HEK293 (cell line): ENCODE measurements around the gene OR51I1.

Experiments used
- CTCF ChIA-PET: fragments of 350-600 bp; formaldehyde crosslinking; extraction: SDS; loops from one replicate; lab custom pipeline; 2021; ENCODE audit warnings: antibody characterized with exemption; lab: Yijun Ruan, JAX
- POLR2A ChIA-PET: fragments of 300-600 bp; formaldehyde crosslinking; extraction: SDS; loops from one replicate; lab custom pipeline; 2020; ENCODE audit warnings: antibody characterized with exemption, inconsistent platforms; lab: Yijun Ruan, JAX
- H3K27ac ChIP-seq: fragments of 200-500 bp; sonication (Bioruptor generic); 2 replicates; pipeline ENCODE4 v1.5.1; 2014; ENCODE audit warnings: low read depth, low read length, control low read depth, inconsistent platforms; ENCODE audit errors: extremely low read depth
- H3K36me3 ChIP-seq, 2 experiments: fragments of 200-500 bp in 1 of 2; sonication (Bioruptor generic) in 1 of 2; 1 replicate in 1 of 2; 2 replicates in 1 of 2; pipeline ENCODE4 v1.5.1; 2014 to 2017; ENCODE audit warnings: inconsistent platforms in 2 of 2, low read length in 2 of 2; ENCODE audit not compliant: control insufficient read depth in 2 of 2, insufficient read depth in 1 of 2
- H3K4me1 ChIP-seq: fragments of 200-500 bp; sonication (Bioruptor generic); 2 replicates; pipeline ENCODE4 v1.5.1; 2014; ENCODE audit warnings: mild to moderate bottlenecking, low read length, inconsistent platforms; ENCODE audit not compliant: control insufficient read depth, insufficient read depth
- H3K4me3 ChIP-seq: 2 replicates; pipeline ENCODE4 v1.5.1; 2011; ENCODE audit warnings: low read depth, mild to moderate bottlenecking, control low read depth, low read length, moderate library complexity
- H3K9me3 ChIP-seq: fragments of 200-500 bp; sonication (Bioruptor generic); 2 replicates; pipeline ENCODE4 v1.5.1; 2014; ENCODE audit warnings: low read depth, low read length, inconsistent platforms; ENCODE audit not compliant: control insufficient read depth, insufficient read depth
- EGR2 ChIP-seq: fragments of 450-650 bp; formaldehyde crosslinking; IDR thresholded peaks from 2 replicates; pipeline ENCODE4 v1.5.1; 2016; ENCODE audit warnings: low read depth, missing biosample characterization, missing genetic modification characterization
- GLIS1 ChIP-seq: fragments of 450-650 bp; formaldehyde crosslinking; IDR thresholded peaks from 2 replicates; pipeline ENCODE4 v1.5.1; 2016; ENCODE audit warnings: missing biosample characterization, missing genetic modification characterization
- KLF9 ChIP-seq: fragments of 450-650 bp; formaldehyde crosslinking; IDR thresholded peaks from 2 replicates; pipeline ENCODE4 v1.5.1; 2016; ENCODE audit warnings: missing biosample characterization, missing genetic modification characterization, low read depth
- SP2 ChIP-seq: fragments of 450-650 bp; formaldehyde crosslinking; IDR thresholded peaks from 2 replicates; pipeline ENCODE4 v1.5.1; 2016; ENCODE audit warnings: missing biosample characterization, missing genetic modification characterization
- YY1 ChIP-seq: fragments of 450-650 bp; formaldehyde crosslinking; IDR thresholded peaks from 2 replicates; pipeline ENCODE4 v1.5.1; 2018; ENCODE audit warnings: missing biosample characterization, missing genetic modification characterization
- ZBTB11 ChIP-seq: fragments of 450-650 bp; formaldehyde crosslinking; conservative IDR thresholded peaks from 2 replicates; pipeline ENCODE4 v1.5.1; 2016; ENCODE audit warnings: low read depth, missing biosample characterization, missing genetic modification characterization
- ZBTB20 ChIP-seq: fragments of 450-650 bp; formaldehyde crosslinking; IDR thresholded peaks from 2 replicates; pipeline ENCODE4 v1.5.1; 2016; ENCODE audit warnings: missing biosample characterization, missing genetic modification characterization
- ZBTB6 ChIP-seq: fragments of 450-650 bp; formaldehyde crosslinking; IDR thresholded peaks from 2 replicates; pipeline ENCODE4 v1.5.1; 2017; ENCODE audit warnings: missing biosample characterization, missing genetic modification characterization
- ZBTB7A ChIP-seq: fragments of 450-650 bp; formaldehyde crosslinking; IDR thresholded peaks from 2 replicates; pipeline ENCODE4 v1.5.1; 2016; ENCODE audit warnings: low read depth, missing biosample characterization, missing genetic modification characterization
- ZNF114 ChIP-seq: fragments of 450-650 bp; formaldehyde crosslinking; IDR thresholded peaks from 2 replicates; pipeline ENCODE4 v1.5.0; 2017; ENCODE audit warnings: missing biosample characterization, missing genetic modification characterization
- ZNF138 ChIP-seq: fragments of 450-650 bp; formaldehyde crosslinking; IDR thresholded peaks from 2 replicates; pipeline ENCODE4 v1.5.1; 2016; ENCODE audit warnings: missing biosample characterization, missing genetic modification characterization, borderline replicate concordance
- ZNF174 ChIP-seq: fragments of 450-650 bp; formaldehyde crosslinking; IDR thresholded peaks from 2 replicates; pipeline ENCODE4 v1.5.0; 2017; ENCODE audit warnings: missing biosample characterization, mild to moderate bottlenecking, missing genetic modification characterization
- ZNF23 ChIP-seq: fragments of 450-650 bp; formaldehyde crosslinking; IDR thresholded peaks from 2 replicates; pipeline ENCODE4 v1.5.1; 2016; ENCODE audit warnings: missing biosample characterization, missing genetic modification characterization, borderline replicate concordance
- ZNF266 ChIP-seq: fragments of 450-650 bp; formaldehyde crosslinking; IDR thresholded peaks from 2 replicates; pipeline ENCODE4 v1.5.1; 2016; ENCODE audit warnings: missing biosample characterization, missing genetic modification characterization, low read depth
- ZNF37A ChIP-seq: fragments of 450-650 bp; IDR thresholded peaks from 2 replicates; pipeline ENCODE4 v1.5.1; 2018; ENCODE audit warnings: missing biosample characterization, missing genetic modification characterization
- ZNF433 ChIP-seq: fragments of 450-650 bp; formaldehyde crosslinking; IDR thresholded peaks from 2 replicates; pipeline ENCODE4 v1.5.1; 2016; ENCODE audit warnings: missing biosample characterization, missing genetic modification characterization, low read depth
- ZNF473 ChIP-seq: fragments of 450-650 bp; formaldehyde crosslinking; IDR thresholded peaks from 2 replicates; pipeline ENCODE4 v1.5.1; 2017; ENCODE audit warnings: missing biosample characterization, missing genetic modification characterization
- ZNF513 ChIP-seq: fragments of 450-650 bp; IDR thresholded peaks from 2 replicates; pipeline ENCODE4 v1.5.1; 2018; ENCODE audit warnings: missing biosample characterization, missing genetic modification characterization
- ZNF530 ChIP-seq: fragments of 450-650 bp; formaldehyde crosslinking; IDR thresholded peaks from 2 replicates; pipeline ENCODE4 v1.5.1; 2016; ENCODE audit warnings: low read depth, missing biosample characterization, missing genetic modification characterization
- ZNF555 ChIP-seq: fragments of 450-650 bp; formaldehyde crosslinking; conservative IDR thresholded peaks from 2 replicates; pipeline ENCODE4 v1.5.1; 2017; ENCODE audit warnings: missing biosample characterization, mild to moderate bottlenecking, missing genetic modification characterization, inconsistent platforms
- ZNF561 ChIP-seq: fragments of 450-650 bp; IDR thresholded peaks from 2 replicates; pipeline ENCODE4 v1.5.1; 2018; ENCODE audit warnings: missing biosample characterization, missing genetic modification characterization, borderline replicate concordance
- ZNF610 ChIP-seq: fragments of 450-650 bp; formaldehyde crosslinking; IDR thresholded peaks from 2 replicates; pipeline ENCODE4 v1.5.1; 2016; ENCODE audit warnings: missing biosample characterization, missing genetic modification characterization, borderline replicate concordance
- ZNF629 ChIP-seq: fragments of 450-650 bp; formaldehyde crosslinking; IDR thresholded peaks from 2 replicates; pipeline ENCODE4 v1.5.1; 2017; ENCODE audit warnings: missing biosample characterization, missing genetic modification characterization
- ZNF701 ChIP-seq: fragments of 450-650 bp; formaldehyde crosslinking; IDR thresholded peaks from 2 replicates; pipeline ENCODE4 v1.5.1; 2016; ENCODE audit warnings: missing biosample characterization, missing genetic modification characterization
- ZNF704 ChIP-seq: fragments of 450-650 bp; formaldehyde crosslinking; IDR thresholded peaks from 2 replicates; pipeline ENCODE4 v1.5.1; 2016; ENCODE audit warnings: missing biosample characterization, missing genetic modification characterization
- ZSCAN18 ChIP-seq: fragments of 450-650 bp; formaldehyde crosslinking; IDR thresholded peaks from 2 replicates; pipeline ENCODE4 v1.5.1; 2016; ENCODE audit warnings: missing biosample characterization, missing genetic modification characterization
- ZSCAN5A ChIP-seq: fragments of 450-650 bp; formaldehyde crosslinking; IDR thresholded peaks from 2 replicates; pipeline ENCODE4 v1.5.1; 2016; ENCODE audit warnings: missing biosample characterization, missing genetic modification characterization

The OR51I1 gene

GRCh38 chr11:5398936-5399335 lies 42.4 kb downstream of the OR51I1 start:
- H3K9me3 ChIP-seq, result no peaks in the 10 kb centered on the region

GRCh38 chr11:5394091-5394490 lies 47.2 kb downstream of the OR51I1 start:
- H3K4me1 ChIP-seq, result no peaks in the 10 kb centered on the region
- no peaks in the 10 kb centered on the region for H3K36me3 ChIP-seq
- CTCF ChIA-PET, result no interaction called here
- POLR2A ChIA-PET, result no interaction called here
- H3K9me3 ChIP-seq, result no peaks in the 10 kb centered on the region
- no peak overlapping the region for H3K4me3 ChIP-seq
- H3K27ac ChIP-seq, result no peak overlapping the region
- no peak for TF ChIP-seq ZSCAN5A (tag by site-specific recombination)
- no peak for TF ChIP-seq YY1 (tag by site-specific recombination)
- no peak for TF ChIP-seq ZNF37A
- TF ChIP-seq ZSCAN18, result no peak
- no peak for TF ChIP-seq KLF9 (tag by site-specific recombination)
- no peak for TF ChIP-seq ZNF266 (tag by site-specific recombination)
- no peak for TF ChIP-seq ZNF23 (tag by site-specific recombination)
- TF ChIP-seq ZBTB6 (tag by site-specific recombination), result no peak

More at GRCh38 chr11:5398936-5399335, 42.4 kb downstream of the OR51I1 start:
- Histone ChIP-seq H3K27ac (no peak overlapping the region), H3K4me3 (no peak overlapping the region), H3K36me3 (no peaks in the 10 kb centered on the region), H3K4me1 (no peaks in the 10 kb centered on the region)
- ChIA-PET POLR2A (no interaction called here), CTCF (interaction anchor here (1.2 kb wide), 1 partner anchor 275 kb away, joined by 3 read pairs; no protein-coding TSS in a partner anchor)
- TF ChIP-seq ZNF530 (no peak), ZNF138 (tag by site-specific recombination) (no peak), ZNF629 (tag by site-specific recombination) (no peak), ZNF513 (no peak), ZBTB11 (tag by site-specific recombination) (no peak), ZNF555 (tag by site-specific recombination) (no peak), ZBTB7A (tag by site-specific recombination) (no peak), ZNF561 (no peak), ZNF174 (no peak), ZNF704 (tag by site-specific recombination) (no peak), ZBTB20 (tag by site-specific recombination) (no peak), ZNF473 (tag by site-specific recombination) (no peak), EGR2 (tag by site-specific recombination) (no peak), SP2 (tag by site-specific recombination) (no peak), ZNF701 (no peak), ZNF610 (tag by site-specific recombination) (no peak), GLIS1 (tag by site-specific recombination) (no peak), ZNF114 (no peak), ZNF433 (tag by site-specific recombination) (no peak)
